Measurements from ENCODE around the gene SUGCT. TPM values are rescaled to one million over a fixed set of nuclear protein-coding genes. Genes with fewer than 3 reads are reported as not detected.
"Not testable (repeated sequence)": the region's sequence is repeated elsewhere in the genome, so short reads cannot be mapped to it uniquely, and the experiment has no call there.

SUGCT gene
- total RNA-seq, 1 donor, result 0.81 TPM

- no peak for DNase-seq (ENCODE audit: low read depth in 2 of 3, low spot score in 2 of 3)
Measured at GRCh38 chr7:40244226-40244625, 109.4 kb downstream of the SUGCT start.

GRCh38 chr7:40248681-40249080, 113.9 kb downstream of the SUGCT start:
- DNase-seq (ENCODE audit: low read depth in 2 of 3, low spot score in 2 of 3), result no peak

- DNase-seq (ENCODE audit: low read depth in 2 of 3, low spot score in 2 of 3), result not testable (repeated sequence)
Measured at GRCh38 chr7:40253444-40253843, 118.6 kb downstream of the SUGCT start.

GRCh38 chr7:40263752-40264390, 129.1 kb downstream of the SUGCT start:
- no peak for DNase-seq (ENCODE audit: low read depth in 2 of 3, low spot score in 2 of 3)

GRCh38 chr7:40267583-40267982, 132.8 kb downstream of the SUGCT start:
- no peak for DNase-seq (ENCODE audit: low read depth in 2 of 3, low spot score in 2 of 3)

- peak in 2 of 3 donors; percentile 54 to 87 for DNase-seq (ENCODE audit: low read depth in 2 of 3, low spot score in 2 of 3)
Measured at GRCh38 chr7:40268810-40269209, 134.0 kb downstream of the SUGCT start.

GRCh38 chr7:40276061-40276460, 141.3 kb downstream of the SUGCT start:
- DNase-seq (ENCODE audit: low read depth in 2 of 3, low spot score in 2 of 3), result no peak

GRCh38 chr7:40279991-40280390, 145.2 kb downstream of the SUGCT start:
- DNase-seq (ENCODE audit: low read depth in 2 of 3, low spot score in 2 of 3), result peak in 1 of 3 donors; percentile 9

- no peak for DNase-seq (ENCODE audit: low read depth in 2 of 3, low spot score in 2 of 3)
Measured at GRCh38 chr7:40282858-40283257, 148.1 kb downstream of the SUGCT start.

- no peak for DNase-seq (ENCODE audit: low read depth in 2 of 3, low spot score in 2 of 3)
Measured at GRCh38 chr7:40283391-40283790, 148.6 kb downstream of the SUGCT start.

GRCh38 chr7:40288827-40289226, 154.0 kb downstream of the SUGCT start:
- no peak for DNase-seq (ENCODE audit: low read depth in 2 of 3, low spot score in 2 of 3)

- DNase-seq (ENCODE audit: low read depth in 2 of 3, low spot score in 2 of 3), result no peak
Measured at GRCh38 chr7:40297741-40298311, 163.0 kb downstream of the SUGCT start.

- no peak for DNase-seq (ENCODE audit: low read depth in 2 of 3, low spot score in 2 of 3)
Measured at GRCh38 chr7:40298421-40298820, 163.6 kb downstream of the SUGCT start.

GRCh38 chr7:40299097-40299496, 164.3 kb downstream of the SUGCT start:
- DNase-seq (ENCODE audit: low read depth in 2 of 3, low spot score in 2 of 3), result no peak

- no peak for DNase-seq (ENCODE audit: low read depth in 2 of 3, low spot score in 2 of 3)
Measured at GRCh38 chr7:40300146-40300670, 165.4 kb downstream of the SUGCT start.

- DNase-seq (ENCODE audit: low read depth in 2 of 3, low spot score in 2 of 3), result no peak
Measured at GRCh38 chr7:40301486-40302068, 166.8 kb downstream of the SUGCT start.

GRCh38 chr7:40303996-40304395, 169.2 kb downstream of the SUGCT start:
- no peak for DNase-seq (ENCODE audit: low read depth in 2 of 3, low spot score in 2 of 3)

- DNase-seq (ENCODE audit: low read depth in 2 of 3, low spot score in 2 of 3), result no peak
Measured at GRCh38 chr7:40305229-40305628, 170.4 kb downstream of the SUGCT start.

- no peak for DNase-seq (ENCODE audit: low read depth in 2 of 3, low spot score in 2 of 3)
Measured at GRCh38 chr7:40306025-40306424, 171.2 kb downstream of the SUGCT start.

- no peak for DNase-seq (ENCODE audit: low read depth in 2 of 3, low spot score in 2 of 3)
Measured at GRCh38 chr7:40306596-40306995, 171.8 kb downstream of the SUGCT start.

- no peak for DNase-seq (ENCODE audit: low read depth in 2 of 3, low spot score in 2 of 3)
Measured at GRCh38 chr7:40310258-40310657, 175.5 kb downstream of the SUGCT start.

GRCh38 chr7:40311307-40311706, 176.5 kb downstream of the SUGCT start:
- no peak for DNase-seq (ENCODE audit: low read depth in 2 of 3, low spot score in 2 of 3)
